ENCODE results near the gene DBI.

DNA sequence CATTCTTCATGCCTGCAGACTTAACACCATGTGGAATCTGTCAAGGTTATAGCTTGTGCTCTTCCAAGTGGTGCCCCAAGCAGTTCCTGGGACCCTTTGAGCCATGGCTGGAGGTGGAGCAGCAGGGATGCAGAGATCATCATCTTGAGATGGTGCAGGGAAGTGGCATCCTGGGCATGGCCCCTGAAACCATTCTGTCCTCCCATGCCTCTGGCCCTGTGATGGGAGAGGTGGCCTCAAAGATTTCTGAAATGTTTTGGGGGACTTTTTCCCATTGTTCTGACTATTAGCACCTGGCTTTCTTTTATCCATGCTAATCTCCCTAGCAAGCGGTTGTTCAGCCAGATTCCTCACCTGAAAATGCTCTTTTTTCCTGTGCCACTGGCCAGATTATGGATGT lies 54.5 kb downstream of the DBI start:
- TF ChIP-seq POLR2AphosphoS5 (IDR thresholded peaks at IDR 0.05), result no peak
- TF ChIP-seq EP300 (IDR thresholded peaks at IDR 0.05), result no peak
- TF ChIP-seq, protein P1, sequence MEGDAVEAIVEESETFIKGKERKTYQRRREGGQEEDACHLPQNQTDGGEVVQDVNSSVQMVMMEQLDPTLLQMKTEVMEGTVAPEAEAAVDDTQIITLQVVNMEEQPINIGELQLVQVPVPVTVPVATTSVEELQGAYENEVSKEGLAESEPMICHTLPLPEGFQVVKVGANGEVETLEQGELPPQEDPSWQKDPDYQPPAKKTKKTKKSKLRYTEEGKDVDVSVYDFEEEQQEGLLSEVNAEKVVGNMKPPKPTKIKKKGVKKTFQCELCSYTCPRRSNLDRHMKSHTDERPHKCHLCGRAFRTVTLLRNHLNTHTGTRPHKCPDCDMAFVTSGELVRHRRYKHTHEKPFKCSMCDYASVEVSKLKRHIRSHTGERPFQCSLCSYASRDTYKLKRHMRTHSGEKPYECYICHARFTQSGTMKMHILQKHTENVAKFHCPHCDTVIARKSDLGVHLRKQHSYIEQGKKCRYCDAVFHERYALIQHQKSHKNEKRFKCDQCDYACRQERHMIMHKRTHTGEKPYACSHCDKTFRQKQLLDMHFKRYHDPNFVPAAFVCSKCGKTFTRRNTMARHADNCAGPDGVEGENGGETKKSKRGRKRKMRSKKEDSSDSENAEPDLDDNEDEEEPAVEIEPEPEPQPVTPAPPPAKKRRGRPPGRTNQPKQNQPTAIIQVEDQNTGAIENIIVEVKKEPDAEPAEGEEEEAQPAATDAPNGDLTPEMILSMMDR (IDR thresholded peaks at IDR 0.05), result no peak

Data from esophagus muscularis mucosa (tissue), 4 donors.